Measurements from ENCODE around the gene ACTRT1. TPM values are rescaled to one million over a fixed set of nuclear protein-coding genes. Genes with fewer than 3 reads are reported as not detected.

The ACTRT1 gene
- total RNA-seq, 1 experiment from 2014 or later: not detected

- Mint-ChIP-seq H3K27me3 (ENCODE audit: unreplicated experiment) (no peaks in the 10 kb centered on the region), H3K4me1 (ENCODE audit: low read depth, unreplicated experiment) (no peaks in the 10 kb centered on the region), H3K9me3 (ENCODE audit: low read depth, unreplicated experiment) (peaks cover 11% of the 10 kb centered on the region), H3K27ac (ENCODE audit: unreplicated experiment) (no peak overlapping the region), H3K36me3 (ENCODE audit: insufficient read depth, unreplicated experiment) (no peaks in the 10 kb centered on the region), H3K4me3 (ENCODE audit: low read depth, unreplicated experiment) (no peak overlapping the region)
- DNase-seq: no peak
- TF ChIP-seq CTCF (IDR thresholded peaks at IDR 0.05; ENCODE audit: unreplicated experiment): no peak
- intact Hi-C loops (cut with micrococcal nuclease; ENCODE audit: unreplicated experiment): no loop called here
- CTCF ChIA-PET: no interaction called here
- BruUV-seq (replicated peaks): no TSS peak
These were observed 44.3 kb downstream of the ACTRT1 start for GRCh38 chrX:128007882-128008281.
